ENCODE results near the gene KCNQ1. TPM values are rescaled to one million over a fixed set of nuclear protein-coding genes. Genes with fewer than 3 reads are reported as not detected.

KCNQ1 gene
- total and polyA plus RNA-seq, 12 donors, result 11.0 to 447 (median 320) TPM

GRCh38 chr11:2516276-2517015 lies 71.6 kb downstream of the KCNQ1 start:
- H3K9me3 ChIP-seq (replicated peaks in 1 of 3), result no peaks in the 10 kb centered on the region
- H3K27ac ChIP-seq, result no peak overlapping the region
- H3K4me3 ChIP-seq, result no peak overlapping the region
- no peaks in the 10 kb centered on the region for H3K27me3 ChIP-seq
- intact Hi-C loops (cut with DNase I), result loop anchor here in 1 of 2 donors (5.0 kb wide), 1 partner anchor 74 kb away; the partner anchor contains the start of gene TRPM5
- peak in 3 of 7 donors; percentile 6 to 11 (median 10) for DNase-seq
- H3K36me3 ChIP-seq (replicated peaks in 1 of 2), result no peaks in the 10 kb centered on the region
- H3K4me1 ChIP-seq (replicated peaks in 1 of 2), result peaks cover 5 to 12% of the 10 kb centered on the region in 2 donors
- 90 to 93% (median 93%) methylated on average over 8 to 20 of the region's 20 CpGs for WGBS, 4 donors
- TF ChIP-seq CTCF (IDR thresholded peaks at IDR 0.05), result no peak
- no peak for TF ChIP-seq POLR2A (IDR thresholded peaks at IDR 0.05)

GRCh38 chr11:2517016-2517385 lies 72.2 kb downstream of the KCNQ1 start:
- WGBS, 4 donors, result 93 to 95% (median 93%) methylated on average over 12 to 13 of the region's 13 CpGs; no CpG with 5 or more reads in 1 of the 4 donors
- H3K4me3 ChIP-seq, result no peak overlapping the region
- no peak for TF ChIP-seq POLR2A (IDR thresholded peaks at IDR 0.05)
- no peak for TF ChIP-seq CTCF (IDR thresholded peaks at IDR 0.05)
- intact Hi-C loops (cut with DNase I), result loop anchor here in 1 of 2 donors (5.0 kb wide), 1 partner anchor 75 kb away; the partner anchor contains the start of gene TRPM5
- H3K4me1 ChIP-seq (replicated peaks in 1 of 2), result peaks cover 6 to 14% of the 10 kb centered on the region in 2 donors
- H3K36me3 ChIP-seq (replicated peaks in 1 of 2), result no peaks in the 10 kb centered on the region
- H3K27me3 ChIP-seq, result no peaks in the 10 kb centered on the region
- DNase-seq, result peak in 4 of 7 donors; percentile 6 to 15 (median 13)
- H3K27ac ChIP-seq, result no peak overlapping the region
- H3K9me3 ChIP-seq (replicated peaks in 1 of 3), result no peaks in the 10 kb centered on the region

GRCh38 chr11:2517386-2518064 lies 72.7 kb downstream of the KCNQ1 start:
- DNase-seq, result peak in 4 of 7 donors; percentile 0 to 13 (median 11)

More at GRCh38 chr11:2517386-2518064, 72.7 kb downstream of the KCNQ1 start:
- no peak overlapping the region for H3K4me3 ChIP-seq
- no peaks in the 10 kb centered on the region for H3K36me3 ChIP-seq (replicated peaks in 1 of 2)
- WGBS, 4 donors, result 85 to 91% (median 86%) methylated on average over 18 to 26 of the region's 26 CpGs
- TF ChIP-seq POLR2A (IDR thresholded peaks at IDR 0.05) (no peak), CTCF (IDR thresholded peaks at IDR 0.05) (no peak)
- no peaks in the 10 kb centered on the region for H3K9me3 ChIP-seq (replicated peaks in 1 of 3)
- peaks cover 11 to 15% of the 10 kb centered on the region in 2 donors for H3K4me1 ChIP-seq (replicated peaks in 1 of 2)
- intact Hi-C loops (cut with DNase I), result loop anchor here in 1 of 2 donors (5.0 kb wide), 1 partner anchor 75 kb away; the partner anchor contains the start of gene TRPM5
- no peak overlapping the region for H3K27ac ChIP-seq
- no peaks in the 10 kb centered on the region for H3K27me3 ChIP-seq

Measured in adrenal gland (tissue), 12 donors.